ENCODE measurements around the gene CACNB2.

GRCh38 chr10:18313626-18314025 is 173.4 kb downstream of the CACNB2 start:
- TF ChIP-seq CTCF (IDR thresholded peaks at IDR 0.05) (no peak), POLR2A (IDR thresholded peaks at IDR 0.05) (no peak)
